ENCODE data around the gene FBXL14.

DNA sequence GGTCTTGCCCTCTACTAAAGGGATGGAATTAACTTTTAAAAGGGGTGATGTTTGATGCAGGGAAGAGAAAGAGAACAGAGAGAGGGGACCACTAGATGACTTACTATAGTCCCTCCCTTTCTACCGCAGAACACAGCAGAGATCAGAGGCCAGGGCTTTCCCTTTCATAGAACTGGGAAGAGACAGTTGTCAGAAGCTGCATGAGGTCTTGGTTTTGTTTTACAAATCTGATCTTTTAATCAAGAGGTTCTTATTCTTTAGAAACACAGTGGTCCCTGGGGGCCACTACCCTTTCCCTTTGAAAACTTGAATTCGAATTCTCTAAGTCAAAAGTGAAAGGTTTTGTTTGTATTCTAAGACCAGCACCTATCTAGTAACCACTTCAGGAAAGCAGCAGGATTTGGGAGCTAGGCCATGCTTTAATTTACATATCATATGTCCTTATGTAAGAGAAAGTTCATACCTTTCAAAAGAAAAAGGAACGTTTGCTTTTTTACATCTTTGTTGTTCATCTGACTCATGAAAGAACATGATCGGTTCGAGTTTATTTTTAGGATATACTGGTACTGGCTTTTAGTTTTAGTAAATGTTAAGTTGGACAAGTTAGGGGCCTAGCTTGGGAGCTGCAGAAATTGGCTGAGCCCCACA, 6.3 kb downstream of the FBXL14 start:
- TF ChIP-seq, protein P1, sequence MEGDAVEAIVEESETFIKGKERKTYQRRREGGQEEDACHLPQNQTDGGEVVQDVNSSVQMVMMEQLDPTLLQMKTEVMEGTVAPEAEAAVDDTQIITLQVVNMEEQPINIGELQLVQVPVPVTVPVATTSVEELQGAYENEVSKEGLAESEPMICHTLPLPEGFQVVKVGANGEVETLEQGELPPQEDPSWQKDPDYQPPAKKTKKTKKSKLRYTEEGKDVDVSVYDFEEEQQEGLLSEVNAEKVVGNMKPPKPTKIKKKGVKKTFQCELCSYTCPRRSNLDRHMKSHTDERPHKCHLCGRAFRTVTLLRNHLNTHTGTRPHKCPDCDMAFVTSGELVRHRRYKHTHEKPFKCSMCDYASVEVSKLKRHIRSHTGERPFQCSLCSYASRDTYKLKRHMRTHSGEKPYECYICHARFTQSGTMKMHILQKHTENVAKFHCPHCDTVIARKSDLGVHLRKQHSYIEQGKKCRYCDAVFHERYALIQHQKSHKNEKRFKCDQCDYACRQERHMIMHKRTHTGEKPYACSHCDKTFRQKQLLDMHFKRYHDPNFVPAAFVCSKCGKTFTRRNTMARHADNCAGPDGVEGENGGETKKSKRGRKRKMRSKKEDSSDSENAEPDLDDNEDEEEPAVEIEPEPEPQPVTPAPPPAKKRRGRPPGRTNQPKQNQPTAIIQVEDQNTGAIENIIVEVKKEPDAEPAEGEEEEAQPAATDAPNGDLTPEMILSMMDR (CRISPR knock-in tag; IDR thresholded peaks at IDR 0.05): no peak
- TF ChIP-seq DPF2 (CRISPR knock-in tag; IDR thresholded peaks at IDR 0.05; ENCODE audit: borderline replicate concordance, low read depth): no peak

Measured in HepG2 (cell line).